Upper lobe of left lung (tissue), 6 donors: ENCODE measurements around the gene HSPG2. TPM values are rescaled to one million over a fixed set of nuclear protein-coding genes. Genes with fewer than 3 reads are reported as not detected.

Source experiments
- ATAC-seq, 2 donors: fragments of 200-7000 bp; cut with Tn5 transposase; one replicate each; pipeline ENCODE4 v1.9.1; 2022; ENCODE audit warnings: mild to moderate bottlenecking in 2 of 2, moderate library complexity in 2 of 2; ENCODE audit not compliant: low FRiP score in 2 of 2
- DNase-seq, 2 donors: peaks; one replicate each; pipeline ENCODE4 v3.0.0-alpha.2; 2019 to 2020
- H3K27ac ChIP-seq, 4 donors: fragments of 200-600 bp; sonication (generic); one replicate each; pipeline ENCODE4 v1.5.1; 2016 to 2019
- H3K27me3 ChIP-seq, 4 donors: fragments of 200-600 bp; sonication (generic); one replicate each; pipeline ENCODE4 v1.5.1; 2017 to 2019
- H3K36me3 ChIP-seq, 4 donors: fragments of 200-600 bp; sonication (generic); one replicate each; pipeline ENCODE4 v1.5.1; 2016 to 2019
- H3K4me1 ChIP-seq, 4 donors: fragments of 200-600 bp; sonication (generic); one replicate each; pipeline ENCODE4 v1.5.1; 2018 to 2019
- H3K4me3 ChIP-seq, 4 donors: fragments of 200-600 bp; sonication (generic); one replicate each; pipeline ENCODE4 v1.5.1; 2017 to 2019; ENCODE audit warnings: mild to moderate bottlenecking in 2 of 4, moderate library complexity in 1 of 4
- H3K9me3 ChIP-seq, 4 donors: fragments of 200-600 bp; sonication (generic); one replicate each; pipeline ENCODE4 v1.5.1; 2018 to 2019
- EP300 ChIP-seq, 4 donors: sonication (generic); formaldehyde crosslinking; IDR thresholded peaks; one replicate each; pipeline ENCODE4 v1.5.1; 2017; ENCODE audit warnings: antibody characterized with exemption in 4 of 4, control low read depth in 2 of 4
- POLR2A ChIP-seq, 4 donors: fragments of 450-650 bp; IDR thresholded peaks; one replicate each; pipeline ENCODE4 v1.5.1; 2016 to 2017; ENCODE audit warnings: antibody characterized with exemption in 4 of 4, mild to moderate bottlenecking in 2 of 4
- POLR2AphosphoS5 ChIP-seq, 2 donors: sonication (generic); formaldehyde crosslinking; IDR thresholded peaks; one replicate each; pipeline ENCODE4 v1.5.1; 2017; ENCODE audit warnings: antibody characterized with exemption in 2 of 2
- WGBS, 2 donors: methylation state at CpG; one replicate each; pipeline ENCODE4 v1.1.5; 2017 to 2018; 5-methylcytosine and 5-hydroxymethylcytosine counted together
- total RNA-seq, 6 donors: library from RNA; depleted of rRNA in 4 of 6; stranded (reverse); fragments of >200 nt in 4 of 6; gene quantifications; one replicate each; pipeline versions ENCODE4 v1.1.0 to v1.2.1, GENCODE V29; 2016 to 2021
- TF ChIP-seq, protein P1 (sequence below), 6 experiments: fragments of 450-650 bp in 4 of 6; fragments of 200-600 bp in 2 of 6; sonication (generic) in 2 of 6; IDR thresholded peaks; one replicate each; pipeline ENCODE4 v1.5.1; 2016 to 2019; ENCODE audit warnings: antibody characterized with exemption in 6 of 6
- donor health status: DM: no; HTN: no; CAD: no; lungs with moderate emphysema.
- donor health status: DM: no; HTN: yes; CAD: no; lungs with severe emphysema.

HSPG2 gene
- total RNA-seq, 6 donors from 2014 or later, result 104 to 433 (median 227) TPM

DNA sequence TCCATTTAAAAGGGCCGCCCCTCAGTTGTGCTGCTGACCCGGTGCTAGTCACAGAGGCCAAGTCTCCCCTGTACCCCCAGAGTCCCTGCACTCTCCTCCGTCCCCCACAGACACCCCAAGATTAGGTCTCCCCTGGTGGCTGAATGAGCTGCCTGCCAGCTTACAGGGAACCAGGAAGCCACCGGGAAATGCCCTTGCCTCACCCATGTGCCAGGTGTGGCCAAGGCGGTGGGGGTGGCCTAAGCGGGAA, 32.7 kb downstream of the HSPG2 start:
- peaks cover 59 to 73% (median 65%) of the 10 kb centered on the region in 4 donors for H3K4me1 ChIP-seq
- no peaks in the 10 kb centered on the region for H3K36me3 ChIP-seq
- TF ChIP-seq POLR2A (IDR thresholded peaks at IDR 0.05), result no peak
- TF ChIP-seq, protein P1, sequence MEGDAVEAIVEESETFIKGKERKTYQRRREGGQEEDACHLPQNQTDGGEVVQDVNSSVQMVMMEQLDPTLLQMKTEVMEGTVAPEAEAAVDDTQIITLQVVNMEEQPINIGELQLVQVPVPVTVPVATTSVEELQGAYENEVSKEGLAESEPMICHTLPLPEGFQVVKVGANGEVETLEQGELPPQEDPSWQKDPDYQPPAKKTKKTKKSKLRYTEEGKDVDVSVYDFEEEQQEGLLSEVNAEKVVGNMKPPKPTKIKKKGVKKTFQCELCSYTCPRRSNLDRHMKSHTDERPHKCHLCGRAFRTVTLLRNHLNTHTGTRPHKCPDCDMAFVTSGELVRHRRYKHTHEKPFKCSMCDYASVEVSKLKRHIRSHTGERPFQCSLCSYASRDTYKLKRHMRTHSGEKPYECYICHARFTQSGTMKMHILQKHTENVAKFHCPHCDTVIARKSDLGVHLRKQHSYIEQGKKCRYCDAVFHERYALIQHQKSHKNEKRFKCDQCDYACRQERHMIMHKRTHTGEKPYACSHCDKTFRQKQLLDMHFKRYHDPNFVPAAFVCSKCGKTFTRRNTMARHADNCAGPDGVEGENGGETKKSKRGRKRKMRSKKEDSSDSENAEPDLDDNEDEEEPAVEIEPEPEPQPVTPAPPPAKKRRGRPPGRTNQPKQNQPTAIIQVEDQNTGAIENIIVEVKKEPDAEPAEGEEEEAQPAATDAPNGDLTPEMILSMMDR (IDR thresholded peaks at IDR 0.05), result peak in 3 of 6 experiments; percentile 11 to 37 (median 15)
- peak in 1 of 2 donors; percentile 3 for ATAC-seq
- no peaks in the 10 kb centered on the region for H3K27me3 ChIP-seq
- 82 to 100% methylated on average over 1 to 6 of the region's 6 CpGs for WGBS, 2 donors
- H3K4me3 ChIP-seq, result no peak overlapping the region
- DNase-seq, result peak in 1 of 2 donors; percentile 62
- no peaks in the 10 kb centered on the region for H3K9me3 ChIP-seq
- peak overlapping the region; percentile 52 to 71 (median 60) for H3K27ac ChIP-seq

DNA sequence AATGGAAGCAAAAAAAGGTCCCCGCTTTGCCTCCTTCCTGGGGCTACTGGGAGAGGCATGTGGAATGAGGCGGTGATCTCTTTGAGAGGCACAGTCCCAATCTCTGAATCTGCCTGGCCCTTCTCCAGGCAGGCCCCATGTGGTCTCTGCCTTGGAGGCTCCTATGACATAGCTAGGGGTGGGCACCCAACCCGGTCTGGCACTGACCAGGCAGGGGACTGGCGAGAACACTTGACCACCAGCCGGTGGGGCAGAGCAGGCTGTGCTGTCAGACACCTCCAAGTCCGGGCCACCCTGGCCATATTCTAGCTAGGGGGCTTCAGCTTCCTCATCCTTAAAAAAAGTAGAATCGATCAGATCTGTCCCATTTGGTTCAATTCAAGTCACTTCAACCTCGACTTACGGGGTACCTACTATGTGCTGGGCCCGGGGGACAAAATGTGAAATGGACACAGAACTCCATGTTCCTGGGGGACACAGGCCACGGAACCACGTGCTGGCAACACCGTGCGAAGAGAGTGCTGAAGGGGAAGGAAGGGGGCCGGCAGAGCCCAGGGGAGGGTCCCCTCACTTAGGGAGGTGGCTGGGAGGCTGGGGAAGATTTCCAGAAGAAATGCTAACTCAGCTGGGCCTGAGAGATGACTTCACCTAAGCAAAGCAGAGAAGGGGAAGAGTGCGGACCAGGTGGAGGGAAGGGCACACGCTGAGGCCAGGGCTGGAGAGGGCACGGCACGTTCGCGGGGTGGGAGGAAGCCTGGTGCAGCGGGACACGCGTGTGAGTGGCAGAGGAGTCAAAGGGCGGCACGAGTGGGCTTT, 33.3 kb downstream of the HSPG2 start:
- Histone ChIP-seq H3K27ac (peak overlapping the region; percentile 52 to 71 (median 60)), H3K9me3 (no peaks in the 10 kb centered on the region), H3K4me1 (peaks cover 54 to 73% (median 63%) of the 10 kb centered on the region in 4 donors), H3K4me3 (no peak overlapping the region), H3K27me3 (no peaks in the 10 kb centered on the region), H3K36me3 (no peaks in the 10 kb centered on the region)
- no peak for DNase-seq
- no peak for ATAC-seq
- 77 to 83% methylated on average over 26 of the region's 26 CpGs for WGBS, 2 donors
- TF ChIP-seq, protein P1 (IDR thresholded peaks at IDR 0.05), result no peak
- no peak for TF ChIP-seq POLR2A (IDR thresholded peaks at IDR 0.05)
- TF ChIP-seq POLR2AphosphoS5 (IDR thresholded peaks at IDR 0.05), result no peak
- TF ChIP-seq EP300 (IDR thresholded peaks at IDR 0.05), result no peak

DNA sequence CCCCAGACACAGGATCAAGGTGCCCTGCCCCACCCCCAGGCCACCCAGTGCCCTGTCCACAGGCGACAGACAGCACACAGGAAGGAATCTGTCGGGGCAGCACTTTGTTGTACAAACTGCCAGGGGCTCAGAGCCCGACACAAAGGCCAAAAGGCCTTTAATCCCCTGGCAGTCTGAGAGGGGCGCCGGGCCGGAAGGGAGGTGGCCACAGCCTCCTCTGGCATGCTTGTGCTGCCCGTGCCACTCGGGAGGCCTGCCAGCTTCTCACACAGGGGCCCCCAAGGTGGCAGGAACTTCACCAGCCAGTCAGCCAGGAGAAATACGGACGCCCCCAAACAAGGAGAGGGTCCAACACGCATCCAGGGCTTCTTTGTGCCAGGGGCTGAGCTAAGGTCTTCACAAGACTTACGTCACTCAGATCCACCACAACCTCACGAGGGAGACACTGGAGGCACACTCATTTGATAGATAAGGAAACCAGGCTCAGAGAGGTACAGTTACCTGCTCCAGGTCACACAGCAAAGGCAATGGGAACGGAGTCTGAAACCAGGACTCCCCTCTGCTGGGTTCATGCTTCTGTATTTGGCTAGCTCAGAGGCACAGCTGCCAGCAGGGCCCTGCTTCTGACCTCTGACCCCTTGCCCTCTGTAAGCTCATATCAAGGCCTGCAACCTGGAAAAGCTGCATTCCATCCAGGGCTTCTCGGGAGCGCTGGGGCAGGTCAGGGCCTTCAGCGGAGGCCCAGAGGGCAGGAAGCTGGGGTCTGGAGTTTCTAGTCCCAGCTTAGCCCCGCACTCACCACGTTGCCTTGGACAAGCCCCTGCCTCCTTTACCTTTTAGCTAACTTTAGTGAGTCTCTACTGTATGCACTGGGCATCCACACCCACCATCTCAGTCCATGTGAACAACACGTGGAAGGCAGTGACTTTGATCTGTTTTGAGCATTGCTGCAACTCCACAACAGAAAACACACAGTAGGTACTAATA, 34.8 kb downstream of the HSPG2 start:
- Histone ChIP-seq H3K27ac (peak overlapping the region; percentile 39 to 71 (median 46)), H3K4me1 (peaks cover 51 to 72% (median 62%) of the 10 kb centered on the region in 4 donors), H3K9me3 (no peaks in the 10 kb centered on the region), H3K36me3 (no peaks in the 10 kb centered on the region), H3K4me3 (no peak overlapping the region), H3K27me3 (no peaks in the 10 kb centered on the region)
- ATAC-seq (no peak), DNase-seq (peak in 1 of 2 donors; percentile 74)
- TF ChIP-seq POLR2AphosphoS5 (IDR thresholded peaks at IDR 0.05) (no peak), POLR2A (IDR thresholded peaks at IDR 0.05) (no peak), EP300 (IDR thresholded peaks at IDR 0.05) (no peak)
- TF ChIP-seq, protein P1 (IDR thresholded peaks at IDR 0.05), result no peak
- WGBS, 2 donors, result 51 to 52% methylated on average over 14 to 20 of the region's 20 CpGs

DNA sequence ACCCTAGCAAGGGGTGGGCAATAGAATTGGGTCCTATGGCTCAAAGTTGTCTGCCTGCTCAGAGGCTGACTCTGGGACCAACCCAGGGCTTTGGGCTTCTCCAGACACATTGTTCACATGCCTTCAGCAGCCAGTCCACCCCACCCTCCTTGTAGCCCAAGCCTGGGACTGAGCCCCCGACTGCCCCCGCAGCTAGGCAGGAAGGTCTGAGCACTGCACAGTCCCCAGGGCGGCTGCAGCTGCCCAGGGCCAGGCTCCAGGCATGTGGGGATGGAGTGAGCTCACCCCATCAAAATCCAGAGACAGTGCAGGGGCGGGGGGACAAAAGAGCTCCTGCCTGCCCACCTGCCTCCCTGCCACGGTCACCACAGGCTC, 35.6 kb downstream of the HSPG2 start:
- no peak overlapping the region for H3K4me3 ChIP-seq
- peaks cover 52 to 73% (median 62%) of the 10 kb centered on the region in 4 donors for H3K4me1 ChIP-seq
- H3K36me3 ChIP-seq, result no peaks in the 10 kb centered on the region
- H3K27me3 ChIP-seq, result no peaks in the 10 kb centered on the region
- peak in 1 of 2 donors; percentile 61 for ATAC-seq
- H3K27ac ChIP-seq, result peak overlapping the region; percentile 39 to 71 (median 46)
- TF ChIP-seq EP300 (IDR thresholded peaks at IDR 0.05), result no peak
- no peak for TF ChIP-seq POLR2AphosphoS5 (IDR thresholded peaks at IDR 0.05)
- TF ChIP-seq, protein P1 (IDR thresholded peaks at IDR 0.05), result no peak
- TF ChIP-seq POLR2A (IDR thresholded peaks at IDR 0.05), result no peak
- WGBS, 2 donors, result 67% methylated on average over 5 of the region's 5 CpGs; no CpG with 5 or more reads in 1 of the 2 donors
- no peaks in the 10 kb centered on the region for H3K9me3 ChIP-seq
- DNase-seq, result peak in 1 of 2 donors; percentile 70
